Transverse colon (tissue), 4 donors: Measurements from ENCODE around the gene CNTNAP2. TPM values are rescaled to one million over a fixed set of nuclear protein-coding genes. Genes with fewer than 3 reads are reported as not detected.

Experiments used
- DNase-seq: peaks from one replicate; pipeline ENCODE4 v3.0.0-alpha.2; 2019
- H3K27ac ChIP-seq, 4 donors: fragments of 200-600 bp; sonication (generic); 2 replicates each; pipeline ENCODE4 v1.5.1; 2016 to 2018; ENCODE audit warnings: inconsistent platforms in 4 of 4
- H3K27me3 ChIP-seq: fragments of 200-600 bp; sonication (generic); 2 replicates; pipeline ENCODE4 v1.5.1; 2017; ENCODE audit warnings: inconsistent platforms
- H3K36me3 ChIP-seq, 4 donors: fragments of 200-600 bp; sonication (generic); 2 replicates each; pipeline ENCODE4 v1.5.1; 2017 to 2019; ENCODE audit warnings: inconsistent platforms in 4 of 4
- H3K4me1 ChIP-seq, 4 donors: fragments of 200-600 bp; sonication (generic); 2 replicates each; pipeline ENCODE4 v1.5.1; 2017 to 2020; ENCODE audit warnings: inconsistent platforms in 4 of 4
- H3K4me3 ChIP-seq, 4 donors: fragments of 200-600 bp; sonication (generic); 1 replicate in 1 of 4; 2 replicates in 3 of 4; pipeline versions ENCODE4 v1.5.1 to v1.6.1; 2017 to 2019; ENCODE audit warnings: inconsistent platforms in 4 of 4
- H3K9me3 ChIP-seq, 2 donors: fragments of 200-600 bp; sonication (generic); 2 replicates each; pipeline ENCODE4 v1.5.1; 2017 to 2019; ENCODE audit warnings: inconsistent platforms in 2 of 2
- EP300 ChIP-seq: sonication (generic); formaldehyde crosslinking; IDR thresholded peaks from one replicate; pipeline ENCODE4 v1.6.1; 2017; ENCODE audit warnings: antibody characterized with exemption, low read depth
- POLR2A ChIP-seq: fragments of 450-650 bp; IDR thresholded peaks from one replicate; pipeline ENCODE4 v1.6.1; 2016; ENCODE audit warnings: antibody characterized with exemption, mild to moderate bottlenecking, moderate library complexity
- POLR2AphosphoS5 ChIP-seq, 3 donors: sonication (generic); formaldehyde crosslinking; IDR thresholded peaks; one replicate each; pipeline ENCODE4 v1.6.1; 2016; ENCODE audit warnings: antibody characterized with exemption in 3 of 3
- WGBS, 2 donors: methylation state at CpG; one replicate each; pipeline ENCODE4 v1.1.5; 2018; ENCODE audit warnings: low coverage in 1 of 2; 5-methylcytosine and 5-hydroxymethylcytosine counted together
- in situ Hi-C, 4 donors: fragments of 200-750 bp; cut with MboI; loops; one replicate each; pipeline versions ENCODE4 v1.15.0 to v1.15.1; 2017; ENCODE audit warnings: low sequenced_read_pairs in 3 of 4, low pct_ligation_motif_present in 1 of 4, low pct_unique_long_range_greater_than_20kb in 1 of 4
- intact Hi-C: fragments of 100-400 bp; cut with DNase I; formaldehyde crosslinking; loops from one replicate; pipeline ENCODE4 v1.15.1; 2023; ENCODE audit warnings: low total_unique reads
- total RNA-seq, 4 donors: library from RNA; depleted of rRNA; stranded (reverse); fragments of >200 nt; gene quantifications; one replicate each; pipeline ENCODE4 v1.1.0, GENCODE V29; 2016
- TF ChIP-seq, protein P1 (sequence below), 5 experiments: fragments of 200-600 bp in 3 of 5; fragments of 450-650 bp in 2 of 5; sonication (generic) in 3 of 5; IDR thresholded peaks; 1 replicate in 2 of 5; 2 replicates in 3 of 5; pipeline ENCODE4 v1.5.1; 2016 to 2017; ENCODE audit warnings: antibody characterized with exemption in 5 of 5, inconsistent platforms in 3 of 5, mild to moderate bottlenecking in 2 of 5, moderate library complexity in 1 of 5

The CNTNAP2 gene
- total RNA-seq, 4 donors from 2014 or later, result 0.60 to 2.9 (median 2.4) TPM

DNA sequence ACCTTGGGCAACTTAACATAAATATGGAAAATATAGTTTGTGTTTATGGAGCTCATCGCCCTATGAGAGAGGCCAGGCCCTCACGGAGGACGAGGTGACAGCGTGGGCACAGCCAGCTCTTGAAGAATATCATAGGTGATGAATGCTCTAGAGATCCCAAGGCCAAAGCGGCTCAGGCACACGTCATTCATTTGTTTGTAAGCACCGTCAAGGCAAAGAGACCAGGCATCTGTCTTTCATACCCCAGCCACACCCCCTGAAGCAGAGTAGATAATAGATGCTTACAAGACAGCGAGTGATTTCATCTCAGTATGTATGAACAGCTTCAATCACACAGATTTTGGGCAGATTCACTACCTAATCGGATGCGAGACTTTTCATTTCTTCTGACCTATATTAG is 2231.9 kb downstream of the CNTNAP2 start:
- 80 to 92% methylated on average over 8 to 10 of the region's 10 CpGs for WGBS, 2 donors
- H3K4me1 ChIP-seq, result no peaks in the 10 kb centered on the region
- in situ Hi-C loops (no loop called here), intact Hi-C loops (no loop called here)
- H3K9me3 ChIP-seq, result no peaks in the 10 kb centered on the region
- DNase-seq, result no peak
- no peaks in the 10 kb centered on the region for H3K36me3 ChIP-seq
- TF ChIP-seq EP300, result no peak
- TF ChIP-seq POLR2A, result no peak
- no peak overlapping the region for H3K4me3 ChIP-seq
- H3K27ac ChIP-seq, result no peak overlapping the region
- H3K27me3 ChIP-seq, result no peaks in the 10 kb centered on the region

DNA sequence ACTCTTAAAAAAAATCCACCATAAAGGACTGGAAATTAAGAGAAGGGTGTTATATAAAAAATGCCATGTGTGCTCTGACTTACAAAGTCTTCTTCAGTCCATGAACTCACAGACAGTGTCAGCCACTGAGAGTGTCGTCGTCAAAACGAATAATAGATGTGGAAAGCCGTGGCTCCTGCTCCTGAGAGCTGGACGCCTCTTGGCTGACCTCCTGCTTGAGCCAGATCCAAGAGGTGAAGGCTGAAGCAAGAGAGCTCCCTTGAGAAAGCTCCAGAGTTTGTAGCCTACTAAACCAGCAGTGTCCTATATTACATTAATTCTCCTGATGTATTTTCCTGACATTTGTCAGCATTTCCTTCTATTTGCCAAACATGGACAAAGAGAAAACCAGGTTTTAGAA is 2239.7 kb downstream of the CNTNAP2 start:
- no peak for TF ChIP-seq POLR2A
- TF ChIP-seq, protein P1, sequence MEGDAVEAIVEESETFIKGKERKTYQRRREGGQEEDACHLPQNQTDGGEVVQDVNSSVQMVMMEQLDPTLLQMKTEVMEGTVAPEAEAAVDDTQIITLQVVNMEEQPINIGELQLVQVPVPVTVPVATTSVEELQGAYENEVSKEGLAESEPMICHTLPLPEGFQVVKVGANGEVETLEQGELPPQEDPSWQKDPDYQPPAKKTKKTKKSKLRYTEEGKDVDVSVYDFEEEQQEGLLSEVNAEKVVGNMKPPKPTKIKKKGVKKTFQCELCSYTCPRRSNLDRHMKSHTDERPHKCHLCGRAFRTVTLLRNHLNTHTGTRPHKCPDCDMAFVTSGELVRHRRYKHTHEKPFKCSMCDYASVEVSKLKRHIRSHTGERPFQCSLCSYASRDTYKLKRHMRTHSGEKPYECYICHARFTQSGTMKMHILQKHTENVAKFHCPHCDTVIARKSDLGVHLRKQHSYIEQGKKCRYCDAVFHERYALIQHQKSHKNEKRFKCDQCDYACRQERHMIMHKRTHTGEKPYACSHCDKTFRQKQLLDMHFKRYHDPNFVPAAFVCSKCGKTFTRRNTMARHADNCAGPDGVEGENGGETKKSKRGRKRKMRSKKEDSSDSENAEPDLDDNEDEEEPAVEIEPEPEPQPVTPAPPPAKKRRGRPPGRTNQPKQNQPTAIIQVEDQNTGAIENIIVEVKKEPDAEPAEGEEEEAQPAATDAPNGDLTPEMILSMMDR (IDR thresholded peaks at IDR 0.05), result no peak
- TF ChIP-seq POLR2AphosphoS5 (IDR thresholded peaks at IDR 0.05), result no peak
- no peak for TF ChIP-seq EP300
- Histone ChIP-seq H3K4me1 (no peaks in the 10 kb centered on the region), H3K27me3 (no peaks in the 10 kb centered on the region), H3K36me3 (no peaks in the 10 kb centered on the region), H3K9me3 (no peaks in the 10 kb centered on the region), H3K27ac (no peak overlapping the region), H3K4me3 (no peak overlapping the region)
- DNase-seq, result no peak
- intact Hi-C loops, result no loop called here
- 54 to 68% methylated on average over 5 of the region's 5 CpGs for WGBS, 2 donors
- in situ Hi-C loops, result no loop called here

DNA sequence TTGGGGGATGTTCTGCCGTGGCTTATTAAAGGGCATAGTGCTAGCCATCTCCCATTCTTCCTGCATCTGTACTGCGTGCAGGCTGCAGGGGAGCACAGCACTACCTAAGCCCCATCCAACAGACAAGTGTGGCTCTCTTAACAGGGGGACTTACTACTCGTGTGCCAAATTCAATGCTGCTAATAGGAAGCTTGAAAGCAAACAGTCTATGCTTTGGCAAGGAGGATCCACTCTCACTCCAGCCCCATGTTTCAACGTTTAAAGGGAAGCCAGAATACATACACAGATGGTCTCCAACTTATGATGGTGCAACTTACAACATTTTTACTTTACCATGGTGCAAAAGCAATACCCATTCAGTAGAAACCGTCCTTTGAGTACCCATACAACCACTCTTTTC is 2245.9 kb downstream of the CNTNAP2 start:
- Histone ChIP-seq H3K27me3 (no peaks in the 10 kb centered on the region), H3K4me3 (no peak overlapping the region), H3K36me3 (no peaks in the 10 kb centered on the region), H3K27ac (no peak overlapping the region), H3K9me3 (no peaks in the 10 kb centered on the region), H3K4me1 (no peaks in the 10 kb centered on the region)
- no peak for DNase-seq
- intact Hi-C loops, result no loop called here
- WGBS, 2 donors, result 75 to 83% methylated on average over 1 to 4 of the region's 5 CpGs
- in situ Hi-C loops, result no loop called here
- TF ChIP-seq EP300 (no peak), POLR2AphosphoS5 (IDR thresholded peaks at IDR 0.05) (no peak), POLR2A (no peak)
- TF ChIP-seq, protein P1 (IDR thresholded peaks at IDR 0.05), result no peak

DNA sequence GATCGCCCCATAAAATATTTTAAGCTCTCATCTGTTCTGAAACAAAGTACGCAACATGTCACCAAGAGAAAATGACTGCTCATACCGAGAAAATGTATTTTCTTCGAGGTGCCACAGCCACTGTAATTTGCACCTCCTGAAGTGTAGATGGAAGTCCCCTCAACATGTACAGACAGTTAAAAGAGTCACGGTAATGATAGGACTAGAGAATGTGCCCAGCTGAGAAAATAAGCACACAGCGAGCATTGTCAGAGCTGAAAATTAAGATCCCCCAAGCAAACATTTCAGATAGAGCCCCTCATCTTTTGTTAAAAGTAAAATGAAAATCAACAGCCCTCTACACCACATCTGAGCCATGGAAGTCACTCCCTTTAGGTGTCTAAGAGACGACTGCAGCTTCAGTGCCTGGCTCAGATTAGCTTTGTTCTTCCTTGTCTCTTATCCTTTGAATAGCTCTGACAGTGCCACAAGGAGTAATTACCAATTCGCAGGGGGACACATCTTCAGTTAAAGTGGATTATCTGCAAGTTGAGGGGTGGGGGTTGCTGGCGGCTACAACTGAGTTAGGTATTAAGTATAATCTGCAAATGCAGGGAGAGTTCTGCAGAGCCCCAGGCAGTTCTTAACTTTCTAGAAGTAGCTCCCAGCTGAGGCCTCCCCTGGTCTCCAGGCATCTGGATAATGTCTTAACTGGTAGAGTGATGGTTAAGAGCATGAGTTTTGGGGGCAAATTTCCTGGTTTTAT is 2251.3 kb downstream of the CNTNAP2 start:
- Histone ChIP-seq H3K27ac (no peak overlapping the region), H3K9me3 (no peaks in the 10 kb centered on the region), H3K4me3 (no peak overlapping the region), H3K36me3 (no peaks in the 10 kb centered on the region), H3K27me3 (no peaks in the 10 kb centered on the region), H3K4me1 (no peaks in the 10 kb centered on the region)
- no peak for DNase-seq
- intact Hi-C loops (no loop called here), in situ Hi-C loops (no loop called here)
- TF ChIP-seq, protein P1 (IDR thresholded peaks at IDR 0.05), result no peak
- no peak for TF ChIP-seq EP300
- TF ChIP-seq POLR2AphosphoS5 (IDR thresholded peaks at IDR 0.05), result no peak
- TF ChIP-seq POLR2A, result no peak
- 84 to 90% methylated on average over 6 to 9 of the region's 9 CpGs for WGBS, 2 donors

DNA sequence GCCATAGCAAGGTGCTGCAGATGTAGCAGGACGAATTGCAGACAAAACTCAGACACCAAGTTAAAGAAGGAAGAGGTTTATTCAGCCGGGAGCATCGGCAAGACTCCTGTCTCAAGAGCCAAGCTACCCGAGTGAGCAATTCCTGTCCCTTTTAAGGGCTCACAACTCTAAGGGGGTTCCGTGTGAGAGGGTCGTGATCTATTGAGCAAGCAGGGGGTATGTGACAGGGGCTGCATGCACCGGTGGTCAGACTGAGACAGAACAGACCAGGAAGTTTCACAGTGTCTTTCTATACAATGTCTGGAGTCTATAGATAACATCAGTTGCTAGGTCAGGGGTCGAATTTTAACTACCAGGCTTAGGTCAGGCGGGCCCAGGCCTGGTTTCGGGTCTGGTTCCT is 2252.0 kb downstream of the CNTNAP2 start:
- TF ChIP-seq POLR2A, result no peak
- no peak for TF ChIP-seq EP300
- TF ChIP-seq, protein P1 (IDR thresholded peaks at IDR 0.05), result no peak
- TF ChIP-seq POLR2AphosphoS5 (IDR thresholded peaks at IDR 0.05), result no peak
- Histone ChIP-seq H3K27me3 (no peaks in the 10 kb centered on the region), H3K4me3 (no peak overlapping the region), H3K36me3 (no peaks in the 10 kb centered on the region), H3K27ac (no peak overlapping the region), H3K4me1 (no peaks in the 10 kb centered on the region), H3K9me3 (no peaks in the 10 kb centered on the region)
- WGBS, 2 donors, result 69 to 83% methylated on average over 9 to 10 of the region's 10 CpGs
- in situ Hi-C loops (no loop called here), intact Hi-C loops (no loop called here)
- DNase-seq, result no peak
